Heart left ventricle (tissue), 13 donors: ENCODE data around the gene STIM2.

ENCODE experiments used
- CTCF ChIP-seq, 12 donors: fragments of 200-600 bp; sonication (generic) in 4 of 12; IDR thresholded peaks; one replicate each; pipeline versions ENCODE4 v1.5.0 to v1.8.0; 2018 to 2022; ENCODE audit warnings: antibody characterized with exemption in 12 of 12, mild to moderate bottlenecking in 5 of 12
- POLR2A ChIP-seq, 2 donors: fragments of 450-650 bp; IDR thresholded peaks; one replicate each; pipeline ENCODE4 v1.6.1; 2017; ENCODE audit warnings: antibody characterized with exemption in 2 of 2, mild to moderate bottlenecking in 2 of 2, moderate library complexity in 2 of 2
- donor health status: ischemic (EF 13 %, LVEDD 7.1; RV severe dilation, severe dysfunction).
- donor health status: DM: no; HTN: yes; CAD: no.
- donor health status: DM: no; HTN: no; CAD: no.
- donor health status: ischemic (EF 25% LVEDD 6.9; RV normal size, moderate dysfunction).
- donor health status: ischemic (EF 25% LVEDD 5.7; RV mildly dilated, moderate dysfunction).
- donor health status: ischemic (EF 35%, LVEDD 5.7; RV mildly dilated, moderate dysfunction).
- donor health status: nonischemic (EF 11% LVEDD 7.7; RV severe dilation, severe dysfunction).
- donor health status: DM: yes; HTN: yes; CAD: no.
- donor health status: PGD.
- donor health status: ischemic (EF 29% LVEDD 5.4; RV normal size, mild dysfunction).
- donor health status: nonischemic (EF 23%, LVEDD 6.1; RV moderate dilation, normal function).

- TF ChIP-seq CTCF (IDR thresholded peaks at IDR 0.05), result no peak
- no peak for TF ChIP-seq POLR2A (IDR thresholded peaks at IDR 0.05)
These were observed 40.1 kb downstream of the STIM2 start for GRCh38 chr4:26900765-26901164.
